Astrocyte (in vitro differentiated cells and primary cell): ENCODE measurements around the gene PGC.

ENCODE experiments used
- CTCF ChIP-seq: IDR thresholded peaks from 2 replicates; pipeline ENCODE4 v1.5.1; 2011; ENCODE audit warnings: low read depth, mild to moderate bottlenecking, inconsistent platforms, low read length, moderate library complexity; ENCODE audit not compliant: insufficient read depth
- EZH2 ChIP-seq: IDR thresholded peaks from 2 replicates; pipeline ENCODE4 v1.6.1; 2012; ENCODE audit warnings: mild to moderate bottlenecking, low read length, inconsistent platforms; ENCODE audit not compliant: insufficient read depth

DNA sequence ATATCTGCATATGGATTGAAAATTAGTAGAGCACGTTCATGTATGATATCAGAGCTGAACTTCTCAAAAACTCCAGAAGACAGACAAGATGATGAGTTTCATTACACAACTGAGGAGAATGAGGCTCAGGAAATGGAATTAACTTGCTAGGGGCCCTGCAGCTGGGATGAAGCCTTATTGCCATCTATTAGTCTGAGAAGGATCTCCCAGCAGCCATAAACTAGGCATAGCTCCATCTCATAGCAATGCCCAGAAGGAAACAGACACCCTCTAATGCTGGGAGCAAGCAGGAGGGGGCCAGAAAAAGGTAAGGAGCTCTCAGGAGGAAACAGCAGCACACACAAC is 29.8 kb downstream of the PGC start:
- TF ChIP-seq CTCF: no peak
- TF ChIP-seq EZH2: no peak
